ENCODE data around the gene MAP3K5.
"Not testable (repeated sequence)": the region's sequence is repeated elsewhere in the genome, so short reads cannot be mapped to it uniquely, and the experiment has no call there.

The MAP3K5 gene

GRCh38 chr6:136720045-136720770 lies 72.1 kb downstream of the MAP3K5 start:
- DNase-seq (ENCODE audit: low read depth) = no peak

GRCh38 chr6:136719280-136720044 lies 72.8 kb downstream of the MAP3K5 start:
- DNase-seq (ENCODE audit: low read depth) = no peak

GRCh38 chr6:136718476-136718875 lies 73.8 kb downstream of the MAP3K5 start:
- no peak for DNase-seq (ENCODE audit: low read depth)

- no peak for DNase-seq (ENCODE audit: low read depth)
These were observed 74.6 kb downstream of the MAP3K5 start for GRCh38 chr6:136717716-136717990.

GRCh38 chr6:136716917-136717715 lies 75.2 kb downstream of the MAP3K5 start:
- DNase-seq (ENCODE audit: low read depth) = no peak

- DNase-seq (ENCODE audit: low read depth) = not testable (repeated sequence)
These were observed 79.6 kb downstream of the MAP3K5 start for GRCh38 chr6:136712642-136713041.

- DNase-seq (ENCODE audit: low read depth) = no peak
These were observed 80.6 kb downstream of the MAP3K5 start for GRCh38 chr6:136711644-136712043.

GRCh38 chr6:136710877-136711552 lies 81.3 kb downstream of the MAP3K5 start:
- DNase-seq (ENCODE audit: low read depth) = no peak

- DNase-seq (ENCODE audit: low read depth) = no peak
These were observed 82.8 kb downstream of the MAP3K5 start for GRCh38 chr6:136709429-136709828.

- no peak for DNase-seq (ENCODE audit: low read depth)
These were observed 85.8 kb downstream of the MAP3K5 start for GRCh38 chr6:136706430-136706829.

GRCh38 chr6:136703331-136703865 lies 88.9 kb downstream of the MAP3K5 start:
- no peak for DNase-seq (ENCODE audit: low read depth)

GRCh38 chr6:136701045-136701444 lies 91.2 kb downstream of the MAP3K5 start:
- no peak for DNase-seq (ENCODE audit: low read depth)

GRCh38 chr6:136699358-136699757 lies 92.9 kb downstream of the MAP3K5 start:
- DNase-seq (ENCODE audit: low read depth) = no peak

- DNase-seq (ENCODE audit: low read depth) = no peak
These were observed 95.4 kb downstream of the MAP3K5 start for GRCh38 chr6:136696783-136697364.

GRCh38 chr6:136696238-136696637 lies 96.0 kb downstream of the MAP3K5 start:
- no peak for DNase-seq (ENCODE audit: low read depth)

- DNase-seq (ENCODE audit: low read depth) = no peak
These were observed 96.9 kb downstream of the MAP3K5 start for GRCh38 chr6:136695412-136695811.

- no peak for DNase-seq (ENCODE audit: low read depth)
These were observed 99.2 kb downstream of the MAP3K5 start for GRCh38 chr6:136693090-136693489.

GRCh38 chr6:136687894-136688293 lies 104.4 kb downstream of the MAP3K5 start:
- DNase-seq (ENCODE audit: low read depth) = not testable (repeated sequence)

GRCh38 chr6:136685540-136686108 lies 106.7 kb downstream of the MAP3K5 start:
- DNase-seq (ENCODE audit: low read depth) = no peak

- DNase-seq (ENCODE audit: low read depth) = no peak
These were observed 107.8 kb downstream of the MAP3K5 start for GRCh38 chr6:136684466-136684865.

- DNase-seq (ENCODE audit: low read depth) = no peak
These were observed 108.9 kb downstream of the MAP3K5 start for GRCh38 chr6:136683209-136683941.
